K562 (cell line): ENCODE data around the gene CASKIN1.

Source experiments
- KLF13 ChIP-seq: fragments of 450-650 bp; IDR thresholded peaks from 2 replicates; pipeline ENCODE4 v1.6.1; 2016; ENCODE audit warnings: missing genetic modification characterization, low read depth, mild to moderate bottlenecking, missing compliant biosample characterization, moderate library complexity, borderline replicate concordance
- NR2C2 ChIP-seq, 2 experiments: fragments of 200-800 bp in 1 of 2; sonication (Bioruptor generic) in 1 of 2; sonication (generic) in 1 of 2; formaldehyde crosslinking in 1 of 2; IDR thresholded peaks; 2 replicates each; pipeline versions ENCODE4 v1.6.1 to v1.8.0; 2016 to 2022; ENCODE audit warnings: mild to moderate bottlenecking in 1 of 2, missing compliant biosample characterization in 1 of 2, missing genetic modification characterization in 1 of 2, missing genetic modification reagents in 1 of 2
- XRCC5 ChIP-seq: fragments of 200-400 bp; formaldehyde crosslinking; IDR thresholded peaks from 2 replicates; pipeline ENCODE4 v1.6.1; 2017; ENCODE audit warnings: low read depth, mild to moderate bottlenecking, low read length

GRCh38 chr16:2142942-2143877, 53.2 kb downstream of the CASKIN1 start:
- TF ChIP-seq NR2C2 (CRISPR knock-in tag; IDR thresholded peaks at IDR 0.05): no peak
- no peak for TF ChIP-seq NR2C2 (tag; IDR thresholded peaks at IDR 0.05)
- no peak for TF ChIP-seq XRCC5
- TF ChIP-seq KLF13 (tag): no peak
